HG02852 (cell line): Measurements from ENCODE around the gene RPRM.
"Not testable (repeated sequence)": the region's sequence is repeated elsewhere in the genome, so short reads cannot be mapped to it uniquely, and the experiment has no call there.

Experiments used
- ATAC-seq: cut with Tn5 transposase; IDR thresholded peaks from one replicate; pipeline ENCODE4 v1.9.1; 2021; ENCODE audit warnings: mild to moderate bottlenecking, moderate library complexity; ENCODE audit not compliant: unreplicated experiment

RPRM gene

GRCh38 chr2:153461453-153461852, 17.1 kb downstream of the RPRM start:
- no peak for ATAC-seq

GRCh38 chr2:153455861-153456260, 22.7 kb downstream of the RPRM start:
- no peak for ATAC-seq

GRCh38 chr2:153455403-153455802, 23.2 kb downstream of the RPRM start:
- no peak for ATAC-seq

GRCh38 chr2:153451611-153452010, 27.0 kb downstream of the RPRM start:
- no peak for ATAC-seq

GRCh38 chr2:153443106-153443505, 35.5 kb downstream of the RPRM start:
- ATAC-seq: no peak

GRCh38 chr2:153442616-153443015, 35.9 kb downstream of the RPRM start:
- ATAC-seq: not testable (repeated sequence)

GRCh38 chr2:153440090-153440489, 38.5 kb downstream of the RPRM start:
- ATAC-seq: not testable (repeated sequence)

- no peak for ATAC-seq
These were observed 45.2 kb downstream of the RPRM start for GRCh38 chr2:153433403-153433802.

GRCh38 chr2:153432381-153432780, 46.2 kb downstream of the RPRM start:
- no peak for ATAC-seq

- no peak for ATAC-seq
These were observed 47.4 kb downstream of the RPRM start for GRCh38 chr2:153431114-153431513.
